H9 (cell line): ENCODE data around the gene HAPLN1. TPM values are rescaled to one million over a fixed set of nuclear protein-coding genes. Genes with fewer than 3 reads are reported as not detected.

ENCODE experiments used
- DNase-seq: peaks from one replicate; pipeline ENCODE4 v3.0.0-alpha.2; 2017
- H2AFZ ChIP-seq: one replicate; pipeline ENCODE4 v1.6.1; 2013; ENCODE audit warnings: mild to moderate bottlenecking, low read length, control low read depth, moderate library complexity
- H2AK5ac ChIP-seq: 2 replicates; pipeline ENCODE4 v1.6.1; 2013; ENCODE audit warnings: low read length, control low read depth, mixed read lengths; ENCODE audit not compliant: insufficient read length
- H2BK120ac ChIP-seq: one replicate; pipeline ENCODE4 v1.6.1; 2013; ENCODE audit warnings: low read depth, mild to moderate bottlenecking, low read length, control low read depth, inconsistent platforms; ENCODE audit not compliant: poor library complexity, severe bottlenecking
- H2BK12ac ChIP-seq: 2 replicates; pipeline ENCODE4 v1.6.1; 2013; ENCODE audit warnings: low read length, control low read depth, mixed read lengths, low read depth; ENCODE audit not compliant: insufficient read length
- H2BK15ac ChIP-seq: 2 replicates; pipeline ENCODE4 v1.6.1; 2013; ENCODE audit warnings: low read depth, low read length, control low read depth
- H2BK20ac ChIP-seq: one replicate; pipeline ENCODE4 v1.6.1; 2013; ENCODE audit warnings: low read depth, mild to moderate bottlenecking, low read length, control low read depth, inconsistent platforms; ENCODE audit not compliant: poor library complexity, severe bottlenecking
- H2BK5ac ChIP-seq: 2 replicates; pipeline ENCODE4 v1.6.1; 2013; ENCODE audit warnings: low read length, control low read depth, mixed read lengths; ENCODE audit not compliant: insufficient read length
- H3K14ac ChIP-seq: 2 replicates; pipeline ENCODE4 v1.6.1; 2013; ENCODE audit warnings: low read length, control low read depth; ENCODE audit not compliant: insufficient read depth
- H3K18ac ChIP-seq: 2 replicates; pipeline ENCODE4 v1.6.1; 2013; ENCODE audit warnings: low read depth, mild to moderate bottlenecking, mixed read lengths, low read length, control low read depth; ENCODE audit not compliant: insufficient read length
- H3K23ac ChIP-seq: 2 replicates; pipeline ENCODE4 v1.6.1; 2013; ENCODE audit warnings: low read length, control low read depth, mixed read lengths, low read depth; ENCODE audit not compliant: insufficient read length
- H3K23me2 ChIP-seq: 2 replicates; pipeline ENCODE4 v1.6.1; 2013; ENCODE audit warnings: low read depth, mild to moderate bottlenecking, mixed read lengths, low read length, control low read depth; ENCODE audit not compliant: insufficient read length, poor library complexity, severe bottlenecking
- H3K27ac ChIP-seq: 2 replicates; pipeline ENCODE4 v1.5.1; 2013; ENCODE audit warnings: low read length, control low read depth, mixed read lengths, low read depth; ENCODE audit not compliant: insufficient read length
- H3K27me3 ChIP-seq: 2 replicates; pipeline ENCODE4 v1.6.1; 2013; ENCODE audit warnings: low read length, control low read depth, inconsistent platforms; ENCODE audit not compliant: insufficient read depth
- H3K4ac ChIP-seq: 2 replicates; pipeline ENCODE4 v1.6.1; 2013; ENCODE audit warnings: low read depth, mild to moderate bottlenecking, control low read depth, inconsistent platforms, low read length, moderate library complexity
- H3K4me1 ChIP-seq: 2 replicates; pipeline ENCODE4 v1.6.1; 2013; ENCODE audit warnings: low read length, control low read depth, inconsistent platforms; ENCODE audit not compliant: insufficient read depth
- H3K4me2 ChIP-seq: 2 replicates; pipeline ENCODE4 v1.6.1; 2013; ENCODE audit warnings: low read length, control low read depth, mixed read lengths; ENCODE audit not compliant: insufficient read length, insufficient read depth
- H3K56ac ChIP-seq: 2 replicates; pipeline ENCODE4 v1.6.1; 2013; ENCODE audit warnings: low read depth, mild to moderate bottlenecking, mixed read lengths, low read length, control low read depth; ENCODE audit not compliant: insufficient read length
- H3K79me1 ChIP-seq: 2 replicates; pipeline ENCODE4 v1.6.1; 2013; ENCODE audit warnings: low read depth, mild to moderate bottlenecking, moderate library complexity, low read length, control low read depth, inconsistent platforms; ENCODE audit not compliant: insufficient read depth, poor library complexity, severe bottlenecking
- H3K79me2 ChIP-seq: 2 replicates; pipeline ENCODE4 v1.6.1; 2013; ENCODE audit warnings: low read length, control low read depth, inconsistent platforms; ENCODE audit not compliant: insufficient read depth
- H3K9ac ChIP-seq: 2 replicates; pipeline ENCODE4 v1.6.1; 2013; ENCODE audit warnings: low read length, control low read depth, mixed read lengths; ENCODE audit not compliant: insufficient read length; ENCODE audit errors: extremely low read depth
- H3K9me3 ChIP-seq: one replicate; pipeline ENCODE4 v1.6.1; 2013; ENCODE audit warnings: low read depth, low read length, inconsistent platforms; ENCODE audit not compliant: control insufficient read depth
- H3T11ph ChIP-seq: one replicate; pipeline ENCODE4 v1.6.1; 2013; ENCODE audit warnings: mild to moderate bottlenecking, low read length, control low read depth, inconsistent platforms
- H4K20me1 ChIP-seq: one replicate; pipeline ENCODE4 v1.6.1; 2013; ENCODE audit not compliant: control insufficient read depth, insufficient read length, insufficient read depth
- H4K5ac ChIP-seq: 2 replicates; pipeline ENCODE4 v1.6.1; 2013; ENCODE audit warnings: low read depth, mild to moderate bottlenecking, mixed read lengths, low read length, control low read depth; ENCODE audit not compliant: insufficient read length
- H4K8ac ChIP-seq: replicated peaks from 2 replicates; pipeline ENCODE4 v1.6.1; 2013; ENCODE audit warnings: low read length, control low read depth, mixed read lengths, low read depth; ENCODE audit not compliant: insufficient read length
- H4K91ac ChIP-seq: 2 replicates; pipeline ENCODE4 v1.6.1; 2013; ENCODE audit warnings: low read depth, mild to moderate bottlenecking, moderate library complexity, mixed read lengths, low read length, control low read depth; ENCODE audit not compliant: insufficient read length
- H3K27ac Mint-ChIP-seq, 3 experiments: 2 replicates in 2 of 3; 3 replicates in 1 of 3; pipeline ENCODE4 v1.8.0; 2020 to 2021; ENCODE audit warnings: mixed read lengths in 3 of 3, mild to moderate bottlenecking in 1 of 3, moderate library complexity in 1 of 3
- H3K27me3 Mint-ChIP-seq: 2 replicates; pipeline ENCODE4 v1.8.0; 2021; ENCODE audit warnings: low read depth, mild to moderate bottlenecking, moderate library complexity, mixed read lengths
- H3K36me3 Mint-ChIP-seq, 3 experiments: 2 replicates in 2 of 3; 3 replicates in 1 of 3; pipeline ENCODE4 v1.8.0; 2020 to 2021; ENCODE audit warnings: low read depth in 3 of 3, mixed read lengths in 3 of 3; ENCODE audit not compliant: insufficient read depth in 1 of 3
- H3K4me1 Mint-ChIP-seq, 2 experiments: 2 replicates each; pipeline ENCODE4 v1.8.0; 2020; ENCODE audit warnings: mixed read lengths in 2 of 2
- H3K4me3 Mint-ChIP-seq, 2 experiments: 2 replicates in 1 of 2; 3 replicates in 1 of 2; pipeline ENCODE4 v1.8.0; 2020 to 2021; ENCODE audit warnings: mild to moderate bottlenecking in 2 of 2, mixed read lengths in 2 of 2, moderate library complexity in 1 of 2
- H3K9me3 Mint-ChIP-seq, 2 experiments: 2 replicates in 1 of 2; 3 replicates in 1 of 2; pipeline ENCODE4 v1.8.0; 2020; ENCODE audit warnings: mild to moderate bottlenecking in 2 of 2, mixed read lengths in 2 of 2, moderate library complexity in 1 of 2
- CTCF ChIP-seq: fragments of 200-600 bp; sonication (generic); conservative IDR thresholded peaks from 3 replicates; pipeline ENCODE4 v1.8.0; 2021; ENCODE audit warnings: antibody characterized with exemption, mild to moderate bottlenecking
- WGBS: extraction: QIAGEN DNeasy Blood & Tissue Kit; methylation state at CpG from one replicate; pipeline ENCODE4 v1.1.7; 2013; ENCODE audit warnings: missing lambda C conversion rate, low lambda C conversion rate, mixed read lengths; ENCODE audit not compliant: insufficient read length; ENCODE audit errors: extremely low coverage; 5-methylcytosine and 5-hydroxymethylcytosine counted together
- total RNA-seq: library from RNA; stranded (reverse); gene quantifications from 2 replicates; pipeline ENCODE4 v1.2.1, GENCODE V29; 2021

Gene HAPLN1
- total RNA-seq, 1 experiment from 2014 or later, result 0.22 TPM

GRCh38 chr5:83718195-83718825 lies 2.3 kb downstream of the HAPLN1 start:
- no peak overlapping the region for H4K91ac ChIP-seq
- H4K5ac ChIP-seq, result no peak overlapping the region
- no peak overlapping the region for H3K4me2 ChIP-seq
- H3K79me1 ChIP-seq, result no peaks in the 10 kb centered on the region
- Mint-ChIP-seq H3K9me3 (no peaks in the 10 kb centered on the region; a peak in 1 of 5 replicates), H3K27me3 (peaks cover 3% of the 10 kb centered on the region), H3K27ac (no peak overlapping the region), H3K4me3 (no peak overlapping the region), H3K4me1 (peaks cover 34 to 44% of the 10 kb centered on the region in 2 experiments), H3K36me3 (no peaks in the 10 kb centered on the region; a peak in 1 of 7 replicates)
- no peak overlapping the region for H3K14ac ChIP-seq
- no peak overlapping the region for H2AK5ac ChIP-seq
- H2BK120ac ChIP-seq, result no peak overlapping the region
- H2AFZ ChIP-seq, result no peak overlapping the region
- DNase-seq, result peak; percentile 50
- H2BK12ac ChIP-seq, result no peak overlapping the region
- H3K23me2 ChIP-seq, result peaks cover 7% of the 10 kb centered on the region
- no CpG with 5 or more reads among the region's 6 CpGs for WGBS
- H3K27ac ChIP-seq, result no peak overlapping the region
- no peak overlapping the region for H3K4ac ChIP-seq
- H3K18ac ChIP-seq, result no peak overlapping the region
- no peaks in the 10 kb centered on the region for H4K20me1 ChIP-seq
- no peaks in the 10 kb centered on the region for H3K79me2 ChIP-seq
- H2BK15ac ChIP-seq, result no peak overlapping the region
- TF ChIP-seq CTCF, result peak; percentile 90
- no peak overlapping the region for H2BK5ac ChIP-seq
- peaks cover 13% of the 10 kb centered on the region for H3K4me1 ChIP-seq
- no peak overlapping the region for H3K23ac ChIP-seq
- no peak overlapping the region for H2BK20ac ChIP-seq
- H3K56ac ChIP-seq, result no peak overlapping the region
- no peaks in the 10 kb centered on the region for H3K9me3 ChIP-seq
- H4K8ac ChIP-seq, result no peak overlapping the region
- no peaks in the 10 kb centered on the region for H3K27me3 ChIP-seq
- H3K9ac ChIP-seq, result no peak overlapping the region
- no peak overlapping the region for H3T11ph ChIP-seq
